Endometrial microvascular endothelial cells (primary cell): Measurements from ENCODE around the gene SPEG. TPM values are rescaled to one million over a fixed set of nuclear protein-coding genes. Genes with fewer than 3 reads are reported as not detected.

Experiments used
- in situ Hi-C: cut with HindIII; loops from 2 replicates; pipeline ENCODE4 v1.10.0; 2017; ENCODE audit warnings: low sequenced_read_pairs, low pct_unique_long_range_greater_than_20kb; ENCODE audit errors: inconsistent ontology term
- total RNA-seq: library from RNA; depleted of rRNA; stranded (reverse); fragments of >200 nt; gene quantifications from one replicate; pipeline ENCODE4 v1.2.3, GENCODE V29; 2015; ENCODE audit errors: inconsistent ontology term

Gene SPEG
- total RNA-seq, 1 donor from 2014 or later: not detected

- in situ Hi-C loops: no loop called here
Observed at GRCh38 chr2:219485201-219485580, 50.5 kb downstream of the SPEG start.

- in situ Hi-C loops: no loop called here
Observed at GRCh38 chr2:219486380-219486959, 51.8 kb downstream of the SPEG start.

- in situ Hi-C loops: no loop called here
Observed at GRCh38 chr2:219488149-219488843, 53.7 kb downstream of the SPEG start.

GRCh38 chr2:219488844-219489194 lies 54.2 kb downstream of the SPEG start:
- in situ Hi-C loops: no loop called here

- in situ Hi-C loops: no loop called here
Observed at GRCh38 chr2:219489315-219489714, 54.7 kb downstream of the SPEG start.

GRCh38 chr2:219490186-219490585 lies 55.5 kb downstream of the SPEG start:
- in situ Hi-C loops: no loop called here

- in situ Hi-C loops: no loop called here
Observed at GRCh38 chr2:219490600-219491130, 56.0 kb downstream of the SPEG start.

- in situ Hi-C loops: no loop called here
Observed at GRCh38 chr2:219491278-219491963, 56.8 kb downstream of the SPEG start.

- in situ Hi-C loops: no loop called here
Observed at GRCh38 chr2:219492575-219492974, 57.9 kb downstream of the SPEG start.

- in situ Hi-C loops: no loop called here
Observed at GRCh38 chr2:219493086-219493485, 58.4 kb downstream of the SPEG start.

GRCh38 chr2:219494952-219495530 lies 60.4 kb downstream of the SPEG start:
- in situ Hi-C loops: no loop called here

- in situ Hi-C loops: no loop called here
Observed at GRCh38 chr2:219495531-219496122, 61.0 kb downstream of the SPEG start.

- in situ Hi-C loops: no loop called here
Observed at GRCh38 chr2:219496247-219496824, 61.7 kb downstream of the SPEG start.

GRCh38 chr2:219496825-219497494 lies 62.3 kb downstream of the SPEG start:
- in situ Hi-C loops: no loop called here

GRCh38 chr2:219497495-219498279 lies 63.0 kb downstream of the SPEG start:
- in situ Hi-C loops: no loop called here

GRCh38 chr2:219498280-219499057 lies 63.8 kb downstream of the SPEG start, which contains the start of gene GMPPA:
TSS of gene GMPPA (plus strand) at chr2:219498891. CDS start at chr2:219499976, 1,085 bp downstream.
- in situ Hi-C loops: no loop called here

GRCh38 chr2:219499058-219499307 lies 64.3 kb downstream of the SPEG start:
- in situ Hi-C loops: no loop called here
